T-cell (primary cell): ENCODE results near the gene GRHL3. TPM values are rescaled to one million over a fixed set of nuclear protein-coding genes. Genes with fewer than 3 reads are reported as not detected.

Experiments
- ATAC-seq, 4 experiments: fragments of 200-7000 bp in 3 of 4; fragments of 150-1000 bp in 1 of 4; cut with Tn5 transposase; replicated peaks in 1 of 4; 1 replicate in 3 of 4; 2 replicates in 1 of 4; pipeline ENCODE4 v1.10.0; 2021; ENCODE audit warnings: moderate library complexity in 3 of 4, mild to moderate bottlenecking in 2 of 4, moderate number of reproducible peaks in 1 of 4
- CTCF ChIA-PET, 2 donors: fragments of 300-600 bp; sonication (Branson Sonifier 250); formaldehyde crosslinking; loops; one replicate each; lab custom pipeline; 2022; ENCODE audit warnings: antibody characterized with exemption in 2 of 2; lab: Charles Lee
- POLR2A ChIA-PET, 2 donors: fragments of 300-600 bp; sonication (Branson Sonifier 250); formaldehyde crosslinking; loops; one replicate each; lab custom pipeline; 2022; ENCODE audit warnings: antibody characterized with exemption in 2 of 2; lab: Charles Lee
- DNase-seq, 35 experiments: peaks; one replicate each; pipeline versions ENCODE4 v3.0.0 to v3.0.0-alpha.2; 2013 to 2023
- H3K27ac ChIP-seq: one replicate; pipeline ENCODE4 v1.5.1; 2013; ENCODE audit warnings: low read length
- H3K27me3 ChIP-seq, 2 experiments: replicated peaks in 1 of 2; 1 replicate in 1 of 2; 2 replicates in 1 of 2; pipeline versions ENCODE4 v1.6.1 to v1.7.0; 2013; ENCODE audit warnings: low read length in 1 of 2, mixed read lengths in 1 of 2; ENCODE audit not compliant: control insufficient read depth in 2 of 2, insufficient read depth in 2 of 2; ENCODE audit errors: extremely low read depth in 1 of 2
- H3K36me3 ChIP-seq, 2 donors: 1 replicate in 1 of 2; 2 replicates in 1 of 2; pipeline versions ENCODE4 v1.6.1 to v1.7.0; 2013; ENCODE audit warnings: low read length in 1 of 2; ENCODE audit not compliant: control insufficient read depth in 2 of 2, insufficient read depth in 1 of 2; ENCODE audit errors: extremely low read depth in 1 of 2
- H3K4me1 ChIP-seq, 2 experiments: 1 replicate in 1 of 2; 2 replicates in 1 of 2; pipeline versions ENCODE4 v1.6.1 to v1.7.0; 2013; ENCODE audit warnings: low read length in 2 of 2, mixed read lengths in 1 of 2; ENCODE audit not compliant: insufficient read depth in 2 of 2, control insufficient read depth in 1 of 2; ENCODE audit errors: extremely low read depth in 1 of 2
- H3K4me3 ChIP-seq, 2 donors: 1 replicate in 1 of 2; 2 replicates in 1 of 2; pipeline versions ENCODE4 v1.5.1 to v1.7.0; 2013; ENCODE audit warnings: mild to moderate bottlenecking in 2 of 2, low read length in 1 of 2, moderate library complexity in 1 of 2; ENCODE audit not compliant: control insufficient read depth in 1 of 2; ENCODE audit errors: extremely low read depth in 1 of 2
- H3K9me3 ChIP-seq: 2 replicates; pipeline ENCODE4 v1.7.0; 2013
- H3K27ac Mint-ChIP-seq, 2 donors: one replicate each; pipeline ENCODE4 v1.8.0; 2020 to 2021; ENCODE audit warnings: mild to moderate bottlenecking in 2 of 2, mixed read lengths in 2 of 2
- H3K27me3 Mint-ChIP-seq, 2 donors: one replicate each; pipeline ENCODE4 v1.8.0; 2021 to 2022; ENCODE audit warnings: mixed read lengths in 2 of 2
- H3K36me3 Mint-ChIP-seq: one replicate; pipeline ENCODE4 v1.8.0; 2021; ENCODE audit warnings: mixed read lengths
- H3K4me1 Mint-ChIP-seq, 3 donors: one replicate each; pipeline ENCODE4 v1.8.0; 2020 to 2022; ENCODE audit warnings: mixed read lengths in 3 of 3, mild to moderate bottlenecking in 1 of 3
- H3K4me3 Mint-ChIP-seq, 3 donors: one replicate each; pipeline ENCODE4 v1.8.0; 2020 to 2022; ENCODE audit warnings: mild to moderate bottlenecking in 3 of 3, mixed read lengths in 3 of 3, moderate library complexity in 3 of 3
- H3K9me3 Mint-ChIP-seq, 3 donors: one replicate each; pipeline ENCODE4 v1.8.0; 2020 to 2022; ENCODE audit warnings: mixed read lengths in 3 of 3
- WGBS: methylation state at CpG from one replicate; pipeline ENCODE4 v1.1.5; 2013; ENCODE audit warnings: missing lambda C conversion rate; ENCODE audit not compliant: insufficient coverage; 5-methylcytosine and 5-hydroxymethylcytosine counted together
- total RNA-seq, 35 experiments: library from RNA in 6 of 35; stranded (reverse) in 6 of 35; fragments of 120-200 nt in 1 of 35; gene quantifications; one replicate each; pipeline versions ENCODE4 v1.2.1 to v1.2.4 and lab custom pipeline; 2013 to 2026

GRHL3 gene
- total RNA-seq, 5 donors from 2014 or later (not counting 1 experiment from before 2014, with no cell fraction given): not detected

GRCh38 chr1:24387636-24388175 lies 68.5 kb downstream of the GRHL3 start:
- Histone ChIP-seq H3K4me1 (peaks cover 6 to 24% of the 10 kb centered on the region in 2 experiments), H3K27ac (no peak overlapping the region), H3K36me3 (peaks cover 0 to 2% of the 10 kb centered on the region in 2 donors), H3K4me3 (no peak overlapping the region), H3K27me3 (no peaks in the 10 kb centered on the region), H3K9me3 (no peaks in the 10 kb centered on the region)
- H3K4me3 Mint-ChIP-seq: no peak overlapping the region
- no peaks in the 10 kb centered on the region for H3K9me3 Mint-ChIP-seq
- H3K36me3 Mint-ChIP-seq: peaks cover 11% of the 10 kb centered on the region
- WGBS: no CpG with 5 or more reads among the region's 1 CpG
- ATAC-seq: no peak
- ChIA-PET POLR2A (interaction anchor here in 1 of 2 donors (0.7 kb wide), 1 partner anchor 198 kb away, joined by 3 read pairs; no protein-coding TSS in a partner anchor), CTCF (interaction anchor here (0.7 to 2.0 kb wide), 5 partner anchors 22 to 237 kb away, joined by 3 to 11 read pairs (median 3); no protein-coding TSS in a partner anchor)
- no peak for DNase-seq
- no peak overlapping the region for H3K27ac Mint-ChIP-seq
- H3K4me1 Mint-ChIP-seq: peaks cover 27 to 47% (median 43%) of the 10 kb centered on the region in 3 donors
- no peaks in the 10 kb centered on the region for H3K27me3 Mint-ChIP-seq

- Mint-ChIP-seq H3K4me1 (peaks cover 34 to 54% (median 50%) of the 10 kb centered on the region in 3 donors), H3K9me3 (no peaks in the 10 kb centered on the region), H3K36me3 (peaks cover 7% of the 10 kb centered on the region), H3K4me3 (no peak overlapping the region), H3K27ac (no peak overlapping the region), H3K27me3 (no peaks in the 10 kb centered on the region)
- peaks cover 7 to 28% of the 10 kb centered on the region in 2 experiments for H3K4me1 ChIP-seq
- no peaks in the 10 kb centered on the region for H3K9me3 ChIP-seq
- WGBS: 95% methylated on average over 2 of the region's 8 CpGs
- ATAC-seq: no peak
- CTCF ChIA-PET: interaction anchor here in 1 of 2 donors (0.7 to 1.5 kb wide), 3 partner anchors 79 to 190 kb away, joined by 3 to 4 read pairs (median 3); no protein-coding TSS in a partner anchor
- POLR2A ChIA-PET: no interaction called here
- no peak for DNase-seq
- H3K27ac ChIP-seq: no peak overlapping the region
- no peaks in the 10 kb centered on the region for H3K27me3 ChIP-seq
- peaks cover 0 to 2% of the 10 kb centered on the region in 2 donors for H3K36me3 ChIP-seq
- no peak overlapping the region for H3K4me3 ChIP-seq
These were observed 69.3 kb downstream of the GRHL3 start for GRCh38 chr1:24388331-24388885.

GRCh38 chr1:24389231-24389678 lies 70.1 kb downstream of the GRHL3 start:
- peaks cover 43 to 52% (median 52%) of the 10 kb centered on the region in 3 donors for H3K4me1 Mint-ChIP-seq
- Histone ChIP-seq H3K9me3 (no peaks in the 10 kb centered on the region), H3K27me3 (no peaks in the 10 kb centered on the region), H3K4me3 (no peak overlapping the region), H3K36me3 (peaks cover 0 to 2% of the 10 kb centered on the region in 2 donors), H3K27ac (no peak overlapping the region), H3K4me1 (peaks cover 11 to 33% of the 10 kb centered on the region in 2 experiments)
- ChIA-PET POLR2A (no interaction called here), CTCF (no interaction called here)
- H3K9me3 Mint-ChIP-seq: no peaks in the 10 kb centered on the region
- H3K27me3 Mint-ChIP-seq: no peaks in the 10 kb centered on the region
- 90% methylated on average over 2 of the region's 4 CpGs for WGBS
- H3K27ac Mint-ChIP-seq: no peak overlapping the region
- H3K4me3 Mint-ChIP-seq: no peak overlapping the region
- ATAC-seq (no peak), DNase-seq (no peak)
- peaks cover 7% of the 10 kb centered on the region for H3K36me3 Mint-ChIP-seq

GRCh38 chr1:24390924-24391782 lies 72.0 kb downstream of the GRHL3 start:
- H3K27me3 ChIP-seq: no peaks in the 10 kb centered on the region
- ATAC-seq (peak; percentile 67 to 83 (median 76)), DNase-seq (peak in 34 of 35 experiments; percentile 26 to 85 (median 56))
- no peaks in the 10 kb centered on the region for H3K9me3 ChIP-seq
- peak overlapping the region in 1 of 2 donors; percentile 20 for H3K4me3 ChIP-seq
- H3K36me3 ChIP-seq: peaks cover 0 to 2% of the 10 kb centered on the region in 2 donors
- peak overlapping the region; percentile 93 for H3K27ac ChIP-seq
- Mint-ChIP-seq H3K36me3 (peaks cover 4% of the 10 kb centered on the region), H3K4me1 (peaks cover 34 to 36% (median 35%) of the 10 kb centered on the region in 3 donors), H3K4me3 (peak overlapping the region; percentile 68 to 83 (median 77)), H3K9me3 (no peaks in the 10 kb centered on the region), H3K27ac (peak overlapping the region; percentile 96 to 98), H3K27me3 (no peaks in the 10 kb centered on the region)
- 0% methylated on average over 5 of the region's 12 CpGs for WGBS
- H3K4me1 ChIP-seq: peaks cover 11 to 22% of the 10 kb centered on the region in 2 experiments
- ChIA-PET CTCF (interaction anchor here (0.5 to 5.0 kb wide), 37 partner anchors 9 to 645 kb away, joined by 3 to 196 read pairs (median 5); partner anchors contain the start of genes IFNLR1 (in 1 of the 2), NIPAL3 (in 1 of the 2) and STPG1 (in 1 of the 2)), POLR2A (interaction anchor here (0.6 to 1.3 kb wide), 5 partner anchors 110 to 241 kb away, joined by 3 to 9 read pairs (median 4); no protein-coding TSS in a partner anchor)

DNA sequence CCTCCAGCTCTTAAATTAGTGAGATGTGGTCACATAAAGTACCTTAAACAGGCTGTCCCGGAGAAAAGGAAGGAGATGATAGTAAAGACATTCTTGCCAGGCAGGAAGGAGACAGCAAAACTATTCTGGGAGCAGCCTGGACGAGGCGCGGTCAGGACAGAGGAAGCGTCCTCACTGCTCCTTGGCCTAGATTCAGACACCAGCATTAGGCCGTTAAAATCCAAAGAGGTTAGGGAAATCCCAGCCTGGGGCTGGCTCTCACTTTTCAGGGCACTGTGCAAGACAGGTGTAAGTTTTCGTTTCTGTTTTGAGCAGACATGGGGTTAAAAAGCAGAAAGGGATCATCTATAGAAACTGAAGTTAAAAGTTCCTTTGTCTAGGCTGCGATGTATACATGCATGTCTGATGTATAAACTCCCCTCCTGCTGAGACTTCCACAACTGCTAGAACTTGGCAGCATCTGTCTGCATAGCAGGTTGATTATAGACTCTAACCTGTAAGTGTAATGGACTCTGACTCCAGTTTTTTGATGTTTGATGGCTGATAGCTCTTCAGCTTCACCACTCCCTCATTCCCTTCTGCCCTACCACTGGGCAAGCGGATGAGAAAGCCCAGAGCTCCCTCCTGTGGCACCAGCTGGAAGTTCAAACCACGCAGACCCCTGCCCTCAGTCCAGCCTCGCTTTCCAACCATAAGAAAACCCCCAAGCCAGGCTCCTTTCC lies 72.9 kb downstream of the GRHL3 start:
- no peaks in the 10 kb centered on the region for H3K9me3 Mint-ChIP-seq
- ATAC-seq (peak; percentile 67 to 75 (median 72)), DNase-seq (peak in 30 of 35 experiments; percentile 12 to 77 (median 48))
- Histone ChIP-seq H3K27me3 (no peaks in the 10 kb centered on the region), H3K4me3 (peak overlapping the region in 1 of 2 donors; percentile 20), H3K27ac (peak overlapping the region; percentile 93), H3K4me1 (peaks cover 11 to 22% of the 10 kb centered on the region in 2 experiments), H3K36me3 (no peaks in the 10 kb centered on the region), H3K9me3 (no peaks in the 10 kb centered on the region)
- 20% methylated on average over 6 of the region's 11 CpGs for WGBS
- peaks cover 29 to 36% (median 30%) of the 10 kb centered on the region in 3 donors for H3K4me1 Mint-ChIP-seq
- POLR2A ChIA-PET: interaction anchor here (0.6 to 0.9 kb wide), 2 partner anchors 193 to 230 kb away, joined by 3 to 4 read pairs; no protein-coding TSS in a partner anchor
- H3K36me3 Mint-ChIP-seq: peaks cover 4% of the 10 kb centered on the region
- peak overlapping the region; percentile 96 to 98 for H3K27ac Mint-ChIP-seq
- H3K27me3 Mint-ChIP-seq: no peaks in the 10 kb centered on the region
- H3K4me3 Mint-ChIP-seq: peak overlapping the region; percentile 68 to 83 (median 77)
- CTCF ChIA-PET: interaction anchor here (0.5 to 5.0 kb wide), 41 partner anchors 8 to 443 kb away, joined by 3 to 196 read pairs (median 5); partner anchors contain the start of genes IFNLR1 (in 1 of the 2), NIPAL3 (in 1 of the 2) and STPG1 (in 1 of the 2)
